Measurements from ENCODE around the gene ISG15. TPM values are rescaled to one million over a fixed set of nuclear protein-coding genes. Genes with fewer than 3 reads are reported as not detected.

The ISG15 gene
- total RNA-seq, 1 experiment from 2014 or later = 140 TPM

- TF ChIP-seq FOSL1 (IDR thresholded peaks at IDR 0.05; ENCODE audit: low read depth) = no peak
- TF ChIP-seq, protein P1, sequence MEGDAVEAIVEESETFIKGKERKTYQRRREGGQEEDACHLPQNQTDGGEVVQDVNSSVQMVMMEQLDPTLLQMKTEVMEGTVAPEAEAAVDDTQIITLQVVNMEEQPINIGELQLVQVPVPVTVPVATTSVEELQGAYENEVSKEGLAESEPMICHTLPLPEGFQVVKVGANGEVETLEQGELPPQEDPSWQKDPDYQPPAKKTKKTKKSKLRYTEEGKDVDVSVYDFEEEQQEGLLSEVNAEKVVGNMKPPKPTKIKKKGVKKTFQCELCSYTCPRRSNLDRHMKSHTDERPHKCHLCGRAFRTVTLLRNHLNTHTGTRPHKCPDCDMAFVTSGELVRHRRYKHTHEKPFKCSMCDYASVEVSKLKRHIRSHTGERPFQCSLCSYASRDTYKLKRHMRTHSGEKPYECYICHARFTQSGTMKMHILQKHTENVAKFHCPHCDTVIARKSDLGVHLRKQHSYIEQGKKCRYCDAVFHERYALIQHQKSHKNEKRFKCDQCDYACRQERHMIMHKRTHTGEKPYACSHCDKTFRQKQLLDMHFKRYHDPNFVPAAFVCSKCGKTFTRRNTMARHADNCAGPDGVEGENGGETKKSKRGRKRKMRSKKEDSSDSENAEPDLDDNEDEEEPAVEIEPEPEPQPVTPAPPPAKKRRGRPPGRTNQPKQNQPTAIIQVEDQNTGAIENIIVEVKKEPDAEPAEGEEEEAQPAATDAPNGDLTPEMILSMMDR (IDR thresholded peaks at IDR 0.05 in 2 of 3, conservative IDR thresholded peaks at IDR 0.05 in 1 of 3; ENCODE audit: borderline replicate concordance in 1 of 3, insufficient read depth in 1 of 3, low read depth in 2 of 3, low read length in 2 of 3) = no peak
- no peak for TF ChIP-seq EZH2phosphoT487 (IDR thresholded peaks at IDR 0.05; ENCODE audit: borderline replicate concordance)
- TF ChIP-seq ELF1 (IDR thresholded peaks at IDR 0.05; ENCODE audit: borderline replicate concordance, low read depth) = no peak
These were observed 8.6 kb downstream of the ISG15 start (continued) for GRCh38 chr1:1021920-1022259.

DNA sequence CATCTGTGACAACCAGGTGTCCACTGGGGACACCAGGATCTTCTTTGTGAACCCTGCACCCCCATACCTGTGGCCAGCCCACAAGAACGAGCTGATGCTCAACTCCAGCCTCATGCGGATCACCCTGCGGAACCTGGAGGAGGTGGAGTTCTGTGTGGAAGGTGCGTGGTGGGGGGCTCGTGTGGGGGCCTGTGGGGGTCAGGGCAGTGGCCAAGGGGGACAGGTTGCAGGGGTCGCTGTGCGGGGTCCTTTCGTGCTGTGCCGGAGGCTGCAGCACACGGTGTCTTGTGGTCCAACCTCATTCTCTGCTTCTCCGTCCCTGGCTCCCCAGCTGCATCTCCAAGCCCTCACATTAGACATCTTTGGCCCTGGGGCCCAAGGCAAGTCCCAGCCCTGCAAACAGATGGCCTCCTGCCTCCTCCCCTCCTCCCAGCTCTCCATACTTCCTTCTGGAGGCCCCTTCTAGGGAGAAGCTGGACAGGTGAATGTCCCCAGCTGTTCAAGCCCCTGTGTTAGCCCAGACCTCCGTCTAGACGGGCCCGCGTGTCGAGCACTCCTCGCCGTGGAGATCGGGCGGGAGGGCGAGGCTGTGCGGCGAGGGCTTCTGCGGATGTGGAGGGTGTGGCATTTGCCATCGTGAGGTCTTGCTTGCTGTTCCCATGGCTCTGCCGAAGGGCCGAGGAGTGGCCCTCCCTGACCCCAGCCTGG lies 9.2 kb downstream of the ISG15 start:
- H3K9me2 ChIP-seq (ENCODE audit: insufficient read depth) = no peaks in the 10 kb centered on the region
- H3K9me3 ChIP-seq (ENCODE audit: control insufficient read depth in 1 of 2, insufficient read depth in 1 of 2, low read depth in 1 of 2, low read length in 2 of 2) = no peaks in the 10 kb centered on the region
- ChIA-PET CTCF (no interaction called here), RAD21 (ENCODE audit: low non-redundant PET in 1 of 2, low total read pairs in 2 of 2, uncharacterized antibody in 2 of 2, unreplicated experiment in 2 of 2) (no interaction called here), POLR2A (interaction anchor here (0.6 to 1.6 kb wide), 2 partner anchors 15 to 65 kb away, joined by 3 read pairs; no protein-coding TSS in a partner anchor)
- no TSS peak for BruUV-seq (replicated peaks)
- H3K4me2 ChIP-seq (ENCODE audit: low read length) = peak overlapping the region; percentile 98
- H3K79me2 ChIP-seq (ENCODE audit: insufficient read depth, low read length) = peaks cover 68% of the 10 kb centered on the region
- no peak overlapping the region for H3K4me3 ChIP-seq (replicated peaks in 1 of 2; ENCODE audit: low read depth in 1 of 2, low read length in 2 of 2)
- H4K20me1 ChIP-seq (ENCODE audit: insufficient read depth) = no peaks in the 10 kb centered on the region
- peak overlapping the region; percentile 87; the same call in 1 of the 2 replicates for H3K27ac ChIP-seq (ENCODE audit: low read depth, low read length)
- H3K4me1 ChIP-seq (ENCODE audit: control insufficient read depth in 1 of 2, insufficient read depth in 2 of 2, low read length in 2 of 2) = peaks cover 38 to 59% of the 10 kb centered on the region in 2 experiments
- DNase-seq (ENCODE audit: low read depth, low spot score) = no peak
- no peaks in the 10 kb centered on the region for H3K27me3 ChIP-seq (ENCODE audit: insufficient read depth, low read length)
- ATAC-seq = no peak
- H3K36me3 ChIP-seq (ENCODE audit: control insufficient read depth in 1 of 2, insufficient read depth in 2 of 2, low read length in 2 of 2) = peaks cover 0 to 19% of the 10 kb centered on the region in 2 experiments; a peak in 2 of 4 replicates
- no peak overlapping the region for H2AFZ ChIP-seq (ENCODE audit: low read depth, low read length, poor library complexity, severe bottlenecking)
- H3K9ac ChIP-seq (ENCODE audit: low read length) = no peak overlapping the region
- intact Hi-C loops (cut with micrococcal nuclease) = no loop called here
- no peak for TF ChIP-seq FOSL1 (IDR thresholded peaks at IDR 0.05; ENCODE audit: low read depth)
- no peak for TF ChIP-seq ZNF274 (IDR thresholded peaks at IDR 0.05; ENCODE audit: low read depth, low read length)
- no peak for TF ChIP-seq TCF7L2 (IDR thresholded peaks at IDR 0.05; ENCODE audit: borderline replicate concordance, extremely low read depth, insufficient read depth, insufficient read length)
- TF ChIP-seq, protein P1 (IDR thresholded peaks at IDR 0.05 in 2 of 3, conservative IDR thresholded peaks at IDR 0.05 in 1 of 3; ENCODE audit: borderline replicate concordance in 1 of 3, insufficient read depth in 1 of 3, low read depth in 2 of 3, low read length in 2 of 3) = no peak
- TF ChIP-seq POLR2A (IDR thresholded peaks at IDR 0.05; ENCODE audit: borderline replicate concordance, extremely low read depth, insufficient read depth, insufficient read length) = no peak
- TF ChIP-seq, protein P2, sequence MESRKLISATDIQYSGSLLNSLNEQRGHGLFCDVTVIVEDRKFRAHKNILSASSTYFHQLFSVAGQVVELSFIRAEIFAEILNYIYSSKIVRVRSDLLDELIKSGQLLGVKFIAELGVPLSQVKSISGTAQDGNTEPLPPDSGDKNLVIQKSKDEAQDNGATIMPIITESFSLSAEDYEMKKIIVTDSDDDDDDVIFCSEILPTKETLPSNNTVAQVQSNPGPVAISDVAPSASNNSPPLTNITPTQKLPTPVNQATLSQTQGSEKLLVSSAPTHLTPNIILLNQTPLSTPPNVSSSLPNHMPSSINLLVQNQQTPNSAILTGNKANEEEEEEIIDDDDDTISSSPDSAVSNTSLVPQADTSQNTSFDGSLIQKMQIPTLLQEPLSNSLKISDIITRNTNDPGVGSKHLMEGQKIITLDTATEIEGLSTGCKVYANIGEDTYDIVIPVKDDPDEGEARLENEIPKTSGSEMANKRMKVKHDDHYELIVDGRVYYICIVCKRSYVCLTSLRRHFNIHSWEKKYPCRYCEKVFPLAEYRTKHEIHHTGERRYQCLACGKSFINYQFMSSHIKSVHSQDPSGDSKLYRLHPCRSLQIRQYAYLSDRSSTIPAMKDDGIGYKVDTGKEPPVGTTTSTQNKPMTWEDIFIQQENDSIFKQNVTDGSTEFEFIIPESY (IDR thresholded peaks at IDR 0.05; ENCODE audit: extremely low read depth, insufficient replicate concordance, low read length) = no peak
- TF ChIP-seq JUND (IDR thresholded peaks at IDR 0.05) = no peak
- no peak for TF ChIP-seq REST (IDR thresholded peaks at IDR 0.05; ENCODE audit: low read depth)
- TF ChIP-seq SP1 (IDR thresholded peaks at IDR 0.05; ENCODE audit: low read depth) = no peak
- no peak for TF ChIP-seq SRF (IDR thresholded peaks at IDR 0.05; ENCODE audit: low read depth)
- no peak for TF ChIP-seq EGR1 (IDR thresholded peaks at IDR 0.05; ENCODE audit: low read depth)
